NCI-H2107 treated with DMSO at 0.1 percent for 48 hours (cell line): Measurements from ENCODE around the gene AHRR.

ENCODE experiments used
- DNase-seq: peaks from one replicate; lab custom pipeline; 2025; ENCODE audit not compliant: unreplicated experiment; lab: John Stamatoyannopoulos, UW

Gene AHRR

GRCh38 chr5:438481-438981 is 117.0 kb downstream of the AHRR start:
- DNase-seq = no peak

DNA sequence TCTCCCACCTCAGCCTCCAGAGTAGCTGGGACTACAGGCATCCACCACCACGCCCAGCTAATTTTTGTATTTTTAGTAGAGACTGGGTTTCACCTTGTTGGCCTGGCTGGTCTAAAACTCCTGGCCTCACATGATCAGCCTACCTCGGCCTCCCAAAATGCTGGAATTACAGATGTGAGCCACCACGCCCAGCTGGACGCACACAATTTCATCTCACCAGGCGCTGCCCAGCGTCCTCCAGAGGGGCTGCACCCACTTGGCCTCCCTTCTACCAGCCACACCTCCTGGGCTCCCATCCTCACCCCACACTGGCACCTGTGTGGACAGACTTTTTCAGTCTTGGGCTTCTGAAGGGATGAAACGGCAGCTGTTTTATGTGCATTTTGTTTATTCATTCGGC is 117.7 kb downstream of the AHRR start:
- no peak for DNase-seq

GRCh38 chr5:439636-440035 is 118.1 kb downstream of the AHRR start:
- no peak for DNase-seq

- DNase-seq = no peak
These were observed 119.1 kb downstream of the AHRR start for GRCh38 chr5:440401-441201.

- no peak for DNase-seq
These were observed 120.5 kb downstream of the AHRR start for GRCh38 chr5:441996-442334.

DNA sequence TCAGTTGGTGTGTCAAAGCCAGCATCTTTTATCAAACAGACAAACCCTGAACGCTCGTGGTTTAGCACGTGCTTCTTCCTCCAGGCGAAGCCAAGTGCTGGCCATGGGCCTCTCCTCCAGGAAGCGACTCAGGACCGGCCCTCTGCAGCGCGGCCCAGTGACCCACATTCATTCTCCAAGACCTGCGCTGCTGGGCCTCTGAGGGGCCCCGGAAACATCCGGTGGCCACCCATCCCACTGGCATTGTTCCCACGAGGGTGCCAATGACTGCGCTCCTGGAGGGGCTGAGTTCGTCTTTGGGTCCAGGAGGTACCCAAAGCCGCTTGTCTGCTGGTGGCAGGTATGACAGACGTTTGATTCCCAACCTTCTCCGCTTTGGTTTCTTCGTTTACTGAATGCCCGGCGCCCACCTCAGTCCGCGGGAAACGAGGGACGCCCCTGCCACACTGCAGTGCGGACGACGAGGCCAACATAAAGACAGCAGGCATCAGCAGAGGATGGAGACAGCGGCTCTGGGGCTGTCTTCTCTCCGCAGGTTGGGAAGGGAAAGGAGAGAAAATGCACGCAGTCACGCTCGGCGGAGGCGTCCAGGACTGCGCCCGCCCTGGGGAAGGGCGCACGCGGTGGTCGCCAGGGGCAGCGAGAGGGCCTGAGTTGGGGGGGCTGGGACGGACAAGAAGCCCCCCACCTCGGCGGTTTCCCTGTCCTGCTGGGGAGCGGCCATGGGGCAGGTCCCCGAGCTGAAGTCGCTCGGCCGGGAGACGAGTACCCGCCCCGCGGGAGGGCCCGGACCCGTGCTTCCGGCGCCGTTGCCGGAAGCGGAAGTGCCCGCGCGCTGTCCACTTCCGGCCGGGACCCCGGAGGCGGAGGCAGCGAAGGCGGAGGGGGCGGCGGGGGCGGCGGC is 121.1 kb downstream of the AHRR start, which contains the start of gene EXOC3:
Gene EXOC3, plus strand, starts transcription at position 842 of the 904 bp plus-strand sequence. CDS start 3,030 bp downstream, outside the sequence.
- DNase-seq = no peak

DNA sequence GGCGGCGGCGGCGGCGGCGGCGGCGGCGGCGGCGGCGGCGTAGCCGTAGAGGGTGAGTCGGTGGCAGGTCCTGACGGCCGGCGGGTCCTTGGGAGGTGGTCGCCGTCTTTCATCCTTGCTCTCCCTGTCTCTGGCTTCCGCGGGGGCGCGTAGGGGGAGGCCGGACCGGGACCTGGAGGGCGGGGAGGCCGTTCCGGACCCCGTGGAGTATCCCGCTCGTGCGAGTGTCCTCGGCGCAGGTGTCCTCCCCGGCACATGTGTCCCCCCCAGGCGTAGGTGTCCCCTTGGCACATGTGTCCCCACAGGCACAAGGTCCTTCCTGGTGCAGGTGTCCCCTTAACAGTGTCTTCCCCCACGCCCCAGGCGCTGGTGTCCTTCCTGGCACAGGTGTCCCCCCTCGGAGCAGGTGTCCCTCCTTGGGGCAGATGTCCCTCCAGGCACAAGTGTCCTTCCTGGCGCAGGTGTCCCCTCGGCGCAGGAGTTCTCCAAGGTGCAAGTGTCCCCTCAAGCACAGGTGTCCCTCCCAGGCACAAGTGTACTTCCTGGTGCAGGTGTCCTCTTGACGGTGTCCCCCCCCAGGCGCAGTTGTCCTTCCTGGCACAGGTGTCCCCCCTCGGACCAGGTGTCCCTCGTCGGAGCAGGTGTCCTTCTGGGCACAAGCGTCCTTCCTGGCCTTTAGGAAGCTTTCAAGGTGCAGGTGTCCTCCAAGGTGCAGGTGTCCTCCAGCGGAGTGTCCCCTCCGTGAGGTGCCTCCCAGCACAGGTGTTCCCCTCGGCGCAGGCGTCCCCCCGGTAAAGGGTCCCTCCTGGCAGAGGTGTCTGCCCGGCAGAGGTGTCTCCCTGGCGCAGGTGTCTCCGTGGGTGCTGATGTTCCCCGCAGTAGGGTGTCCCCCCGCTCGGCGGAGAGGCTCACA is 122.0 kb downstream of the AHRR start:
- peak; percentile 21 for DNase-seq

- no peak for DNase-seq
These were observed 122.7 kb downstream of the AHRR start for GRCh38 chr5:444226-444625.

DNA sequence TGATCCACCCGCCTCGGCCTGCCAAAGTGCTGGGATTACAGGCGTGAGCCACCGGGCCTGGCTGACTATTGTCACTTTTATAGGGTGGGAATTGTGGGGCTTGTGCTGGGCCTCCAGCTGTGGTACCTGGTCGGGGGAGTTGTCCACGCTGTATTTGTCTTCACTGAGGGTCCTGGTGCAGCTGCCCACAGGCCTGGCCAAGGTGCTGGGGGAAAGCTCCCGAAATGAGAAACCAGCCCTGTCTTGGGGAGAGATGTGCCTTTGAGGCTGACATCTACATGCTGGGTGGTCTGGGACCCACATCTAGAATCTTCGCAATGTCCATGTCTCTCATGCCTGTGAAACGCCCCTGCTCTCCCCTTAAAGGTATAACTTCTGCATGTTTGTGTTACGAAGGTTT is 124.1 kb downstream of the AHRR start:
- no peak for DNase-seq

DNA sequence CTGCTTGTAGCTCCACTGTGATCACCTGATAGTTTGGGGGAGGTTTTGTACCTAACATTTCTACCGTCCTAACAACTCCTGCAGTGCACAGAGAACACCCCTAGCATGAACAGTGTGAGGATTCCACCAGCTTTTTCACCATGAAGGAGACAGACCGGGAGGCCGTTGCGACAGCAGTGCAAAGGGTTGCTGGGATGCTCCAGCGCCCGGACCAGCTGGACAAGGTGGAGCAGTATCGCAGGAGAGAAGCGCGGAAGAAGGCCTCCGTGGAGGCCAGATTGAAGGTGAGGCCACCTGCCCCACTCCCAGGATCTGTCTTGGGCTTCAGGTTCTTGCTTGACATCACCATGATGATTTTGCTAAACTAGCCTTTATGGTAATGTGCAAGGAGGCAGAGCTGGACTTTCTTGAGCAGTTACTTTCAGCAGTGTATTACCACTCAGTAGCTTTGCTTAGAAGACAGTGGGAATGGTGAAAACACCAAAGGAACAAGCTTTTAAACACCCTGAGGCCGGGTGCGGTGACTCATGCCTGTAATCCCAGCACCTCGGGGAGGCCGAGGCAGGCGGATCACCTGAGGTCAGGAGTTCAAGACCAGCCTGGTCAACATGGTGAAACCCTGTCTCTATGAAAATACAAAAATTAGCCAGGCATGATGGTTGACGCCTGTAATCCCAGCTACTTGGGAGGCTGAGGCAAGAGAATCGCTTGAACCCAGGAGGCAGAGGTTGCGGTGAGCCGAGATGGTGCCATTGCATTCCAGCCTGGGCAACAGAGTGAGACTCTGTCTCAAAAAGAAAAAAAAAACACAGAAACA is 124.8 kb downstream of the AHRR start:
- no peak for DNase-seq

GRCh38 chr5:446883-447263 is 125.4 kb downstream of the AHRR start:
- DNase-seq = peak; percentile 43

DNA sequence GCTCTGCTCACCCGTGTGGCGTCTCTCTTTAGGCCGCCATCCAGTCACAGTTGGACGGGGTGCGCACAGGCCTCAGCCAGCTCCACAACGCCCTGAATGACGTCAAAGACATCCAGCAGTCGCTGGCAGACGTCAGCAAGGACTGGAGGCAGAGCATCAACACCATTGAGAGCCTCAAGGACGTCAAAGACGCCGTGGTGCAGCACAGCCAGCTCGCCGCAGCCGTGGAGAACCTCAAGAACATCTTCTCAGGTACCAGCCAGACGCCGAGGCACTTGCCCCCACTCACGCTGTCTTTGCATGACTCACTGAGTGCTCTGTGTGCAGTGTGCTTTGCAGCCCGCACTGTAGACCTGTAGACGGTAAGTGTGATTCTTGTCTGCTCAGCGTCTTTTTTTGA is 126.0 kb downstream of the AHRR start:
- no peak for DNase-seq

DNA sequence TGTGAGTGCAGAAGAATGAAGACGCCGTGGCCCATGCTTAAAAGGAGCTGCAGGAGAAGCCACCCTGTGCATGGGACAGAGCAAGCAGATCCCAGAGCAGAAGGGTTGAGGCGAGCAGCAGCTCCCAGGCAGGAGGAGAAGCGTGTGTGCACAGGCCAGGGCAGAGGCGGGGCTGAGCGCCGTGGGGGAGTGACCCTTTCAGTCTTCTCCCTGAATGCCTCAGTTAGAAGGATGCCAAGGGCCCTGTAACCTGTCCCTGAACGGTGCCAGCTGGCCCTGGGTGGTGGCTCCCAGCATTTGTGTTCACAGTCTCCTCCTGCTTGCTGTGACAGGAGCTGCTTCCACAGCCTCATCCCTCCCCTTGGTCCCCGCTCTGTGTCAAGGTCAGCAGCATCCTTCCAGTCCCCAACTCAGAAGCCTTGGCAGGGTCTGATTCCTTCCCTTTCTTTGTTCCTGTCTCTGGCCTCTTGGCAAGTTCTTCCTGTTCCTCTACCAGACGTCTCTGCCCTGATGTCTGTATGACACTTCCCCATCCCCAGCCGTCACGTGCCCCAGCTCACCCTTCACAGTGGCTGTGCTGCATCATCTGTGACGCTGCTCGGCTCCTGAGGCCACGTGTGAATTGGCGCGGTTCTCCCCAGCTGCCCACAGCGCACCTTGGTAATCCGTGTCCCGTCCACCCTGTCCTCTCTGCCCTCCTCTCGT is 126.7 kb downstream of the AHRR start:
- DNase-seq = no peak

- DNase-seq = no peak
These were observed 127.2 kb downstream of the AHRR start for GRCh38 chr5:448766-449090.

DNA sequence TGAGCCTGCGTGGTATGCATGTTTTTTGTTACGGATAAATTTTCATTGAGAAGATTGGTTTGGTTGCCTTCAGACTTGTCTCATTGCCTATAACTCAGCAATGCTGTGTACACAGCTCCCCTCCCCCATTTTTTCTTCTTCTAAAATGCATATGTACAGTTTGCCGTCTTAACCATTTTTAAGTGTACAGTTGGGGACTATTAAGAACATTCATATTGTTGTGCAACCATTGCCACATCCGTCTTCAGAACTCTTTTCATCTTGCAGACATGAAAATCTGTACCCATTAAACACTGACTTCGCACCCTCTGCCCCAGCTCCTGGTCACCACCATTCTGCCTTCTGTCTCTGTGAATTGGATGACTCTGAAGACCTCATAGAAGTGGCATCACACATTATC is 127.6 kb downstream of the AHRR start:
- DNase-seq = no peak

GRCh38 chr5:451587-452458 is 130.3 kb downstream of the AHRR start:
- no peak for DNase-seq

DNA sequence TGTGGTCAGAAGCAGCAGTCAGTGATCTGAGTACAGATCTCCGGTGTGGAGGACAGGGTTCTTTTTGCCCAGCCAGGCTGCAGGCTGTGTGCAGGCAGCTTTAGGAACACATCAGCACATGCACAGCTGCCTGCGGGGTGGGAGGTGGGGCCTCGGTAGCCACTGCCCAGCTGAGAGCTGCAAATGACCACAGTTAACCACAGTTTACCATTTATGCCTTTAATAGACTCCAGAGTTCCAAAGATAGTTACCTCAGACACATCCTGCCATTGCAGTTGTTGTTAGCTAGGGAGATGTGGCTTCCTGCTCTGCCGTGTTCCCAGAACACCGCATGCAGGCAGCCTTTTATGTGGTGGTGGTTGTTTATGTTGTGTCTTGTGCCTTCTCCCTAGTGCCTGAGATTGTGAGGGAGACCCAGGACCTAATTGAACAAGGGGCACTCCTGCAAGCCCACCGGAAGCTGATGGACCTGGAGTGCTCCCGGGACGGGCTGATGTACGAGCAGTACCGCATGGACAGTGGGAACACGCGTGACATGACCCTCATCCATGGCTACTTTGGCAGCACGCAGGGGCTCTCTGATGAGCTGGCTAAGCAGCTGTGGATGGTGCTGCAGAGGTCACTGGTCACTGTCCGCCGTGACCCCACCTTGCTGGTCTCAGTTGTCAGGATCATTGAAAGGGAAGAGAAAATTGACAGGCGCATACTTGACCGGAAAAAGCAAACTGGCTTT is 131.6 kb downstream of the AHRR start:
- DNase-seq = no peak
